Stimulated activated CD4-positive, alpha-beta T cell treated with anti-CD3 and anti-CD28 coated beads, TNF-alpha, amount 100 ng/mL, for 24 hours (primary cell): Measurements from ENCODE around the gene METAP1D.
A peak's percentile ranks its signal among the peaks of the same experiment; 100 is the strongest.

Source experiments
- DNase-seq, 3 experiments: peaks; one replicate each; pipeline ENCODE4 v3.0.0-alpha.2; 2020; ENCODE audit warnings: low read depth in 3 of 3

Gene METAP1D

GRCh38 chr2:172091000-172091641 is 91.4 kb downstream of the METAP1D start:
- no peak for DNase-seq

- no peak for DNase-seq
Observed at GRCh38 chr2:172091761-172092566, 92.2 kb downstream of the METAP1D start.

- DNase-seq = no peak
Observed at GRCh38 chr2:172092716-172093415, 93.1 kb downstream of the METAP1D start.

- no peak for DNase-seq
Observed at GRCh38 chr2:172093416-172094293, 93.9 kb downstream of the METAP1D start.

GRCh38 chr2:172094294-172095145 is 94.8 kb downstream of the METAP1D start:
- DNase-seq = no peak

GRCh38 chr2:172095146-172095904 is 95.6 kb downstream of the METAP1D start:
- peak in 1 of 3 experiments; percentile 56 for DNase-seq

- no peak for DNase-seq
Observed at GRCh38 chr2:172095905-172096625, 96.3 kb downstream of the METAP1D start.

- DNase-seq = no peak
Observed at GRCh38 chr2:172096626-172097547, 97.1 kb downstream of the METAP1D start.

- DNase-seq = no peak
Observed at GRCh38 chr2:172097557-172098131, 97.9 kb downstream of the METAP1D start.

GRCh38 chr2:172098287-172098649 is 98.5 kb downstream of the METAP1D start:
- DNase-seq = no peak

- DNase-seq = no peak
Observed at GRCh38 chr2:172098650-172099471, 99.1 kb downstream of the METAP1D start.

GRCh38 chr2:172099472-172100079 is 99.8 kb downstream of the METAP1D start:
- no peak for DNase-seq

GRCh38 chr2:172100080-172100934 is 100.6 kb downstream of the METAP1D start:
- DNase-seq = no peak

- DNase-seq = no peak
Observed at GRCh38 chr2:172100935-172101820, 101.4 kb downstream of the METAP1D start.
